HepG2 (cell line): ENCODE results near the gene ST3GAL4. TPM values are rescaled to one million over a fixed set of nuclear protein-coding genes. Genes with fewer than 3 reads are reported as not detected.
A peak's percentile ranks its signal among the peaks of the same experiment; 100 is the strongest.

ENCODE experiments used
- HDAC1 ChIP-seq: sonication (generic); formaldehyde crosslinking; IDR thresholded peaks from 2 replicates; pipeline ENCODE4 v1.5.1; 2020; ENCODE audit warnings: mild to moderate bottlenecking, missing genetic modification reagents
- NFE2L2 ChIP-seq: fragments of 150-350 bp; IDR thresholded peaks from 2 replicates; pipeline ENCODE4 v1.6.1; 2014; ENCODE audit warnings: low read length
- TBP ChIP-seq: sonication (generic); formaldehyde crosslinking; IDR thresholded peaks from 2 replicates; pipeline ENCODE4 v1.5.0; 2020; ENCODE audit warnings: missing genetic modification reagents
- YY1 ChIP-seq: IDR thresholded peaks from 2 replicates; pipeline ENCODE4 v1.6.1; 2011; ENCODE audit warnings: low read length, low read depth, moderate library complexity, mild to moderate bottlenecking; ENCODE audit not compliant: insufficient read depth, insufficient replicate concordance
- ZFY ChIP-seq: sonication (generic); formaldehyde crosslinking; IDR thresholded peaks from 2 replicates; pipeline ENCODE4 v1.4.0; 2020; ENCODE audit warnings: missing genetic modification reagents
- ZNF282 ChIP-seq: fragments of 450-650 bp; IDR thresholded peaks from 2 replicates; pipeline ENCODE4 v1.6.1; 2018; ENCODE audit not compliant: partially characterized antibody
- ZNF33A ChIP-seq: sonication (generic); formaldehyde crosslinking; IDR thresholded peaks from 2 replicates; pipeline ENCODE4 v1.5.1; 2020; ENCODE audit warnings: missing genetic modification reagents, mild to moderate bottlenecking, moderate library complexity, borderline replicate concordance
- ZNF761 ChIP-seq: sonication (generic); formaldehyde crosslinking; conservative IDR thresholded peaks from 2 replicates; pipeline ENCODE4 v1.4.0; 2020; ENCODE audit warnings: mild to moderate bottlenecking, missing genetic modification reagents
- polyA plus RNA-seq, 8 experiments: library from polyadenylated mRNA; depleted of rRNA in 3 of 8; stranded (reverse) in 7 of 8; unstranded in 1 of 8; fragments of >200 nt; fragmentation: Illumina TruSeq in 4 of 8; extraction: Trizol in 4 of 8; gene quantifications; 2 replicates each; pipeline versions ENCODE4 v1.2.1 to v1.2.3, GENCODE V29; 2011 to 2016; ENCODE audit warnings: low read depth in 4 of 8, missing spikeins in 1 of 8, mixed read lengths in 1 of 8; ENCODE audit not compliant: insufficient read depth in 1 of 8
- total RNA-seq, 5 experiments: library from RNA; depleted of rRNA; stranded (reverse); fragments of >200 nt; fragmentation: Illumina TruSeq; extraction: Trizol; gene quantifications; 2 replicates each; pipeline ENCODE4 v1.2.3, GENCODE V29; 2016; ENCODE audit warnings: low read depth in 1 of 5
- TF ChIP-seq, protein P1 (sequence below): sonication (generic); formaldehyde crosslinking; IDR thresholded peaks from 2 replicates; pipeline ENCODE4 v1.4.0; 2020; ENCODE audit warnings: missing genetic modification reagents
- TF ChIP-seq, protein P2 (sequence below): sonication (generic); formaldehyde crosslinking; IDR thresholded peaks from 2 replicates; pipeline ENCODE4 v1.4.0; 2020; ENCODE audit warnings: low read depth, missing genetic modification reagents
- TF ChIP-seq, protein P3 (sequence below): sonication (generic); formaldehyde crosslinking; IDR thresholded peaks from 2 replicates; pipeline ENCODE4 v1.4.0; 2020; ENCODE audit warnings: missing genetic modification reagents
- TF ChIP-seq, protein P4 (sequence below): sonication (generic); formaldehyde crosslinking; IDR thresholded peaks from 2 replicates; pipeline ENCODE4 v1.4.0; 2020; ENCODE audit warnings: missing genetic modification reagents, mild to moderate bottlenecking, borderline replicate concordance
- TF ChIP-seq, protein P5 (sequence below): sonication (generic); formaldehyde crosslinking; conservative IDR thresholded peaks from 2 replicates; pipeline ENCODE4 v1.4.0; 2020; ENCODE audit warnings: missing genetic modification reagents

The ST3GAL4 gene
- total and polyA plus RNA-seq, 2 of the 13 experiments (the other 11 are each of a cell fraction or from before 2014, with no cell fraction given), result 9.1 to 13.3 TPM

DNA sequence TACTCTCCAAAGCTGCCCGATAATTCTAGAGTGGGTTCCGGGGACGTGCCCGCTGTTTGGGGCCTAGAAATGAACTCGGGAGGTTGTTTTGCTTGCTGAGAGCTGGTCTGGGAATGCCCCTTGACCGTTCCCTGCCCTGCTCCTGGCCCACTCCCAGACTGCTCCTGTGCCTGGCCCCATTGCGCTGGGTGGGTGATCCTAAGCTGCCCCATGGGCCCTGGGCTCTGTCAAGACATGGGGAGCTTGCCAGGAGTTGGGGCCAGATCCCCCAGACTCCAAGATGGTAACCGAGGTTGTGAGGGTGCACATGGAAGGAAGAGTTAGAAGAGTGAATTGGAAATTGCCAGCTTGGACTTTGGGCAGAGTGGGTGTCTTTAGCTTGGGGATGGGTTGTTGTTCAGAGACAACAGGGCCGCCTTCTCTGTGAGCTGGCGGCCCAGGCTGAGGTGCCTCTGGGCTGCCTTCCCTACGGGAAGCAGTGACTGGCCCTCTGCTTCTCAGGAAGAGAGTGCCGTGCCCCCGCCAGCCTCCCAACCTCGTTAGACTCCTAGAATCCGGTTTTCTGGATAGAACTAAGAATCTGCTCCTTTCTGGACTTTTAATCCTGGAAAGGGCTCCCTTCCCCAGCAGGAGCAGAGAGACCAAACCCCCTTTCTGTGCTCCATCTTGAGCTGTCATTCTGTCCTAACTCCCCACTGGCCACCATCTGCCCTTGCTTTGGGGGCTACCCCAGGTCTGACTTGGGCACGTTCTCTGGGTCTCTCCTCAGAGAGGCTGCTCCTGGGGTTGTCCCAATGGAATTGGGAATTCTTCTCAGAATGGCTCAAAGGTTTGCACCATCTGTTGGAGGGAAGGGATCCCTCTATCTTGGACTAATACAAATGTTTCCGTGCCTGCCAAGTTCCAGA, 1.8 kb downstream of the ST3GAL4 start (continued):
- TF ChIP-seq, protein P1, sequence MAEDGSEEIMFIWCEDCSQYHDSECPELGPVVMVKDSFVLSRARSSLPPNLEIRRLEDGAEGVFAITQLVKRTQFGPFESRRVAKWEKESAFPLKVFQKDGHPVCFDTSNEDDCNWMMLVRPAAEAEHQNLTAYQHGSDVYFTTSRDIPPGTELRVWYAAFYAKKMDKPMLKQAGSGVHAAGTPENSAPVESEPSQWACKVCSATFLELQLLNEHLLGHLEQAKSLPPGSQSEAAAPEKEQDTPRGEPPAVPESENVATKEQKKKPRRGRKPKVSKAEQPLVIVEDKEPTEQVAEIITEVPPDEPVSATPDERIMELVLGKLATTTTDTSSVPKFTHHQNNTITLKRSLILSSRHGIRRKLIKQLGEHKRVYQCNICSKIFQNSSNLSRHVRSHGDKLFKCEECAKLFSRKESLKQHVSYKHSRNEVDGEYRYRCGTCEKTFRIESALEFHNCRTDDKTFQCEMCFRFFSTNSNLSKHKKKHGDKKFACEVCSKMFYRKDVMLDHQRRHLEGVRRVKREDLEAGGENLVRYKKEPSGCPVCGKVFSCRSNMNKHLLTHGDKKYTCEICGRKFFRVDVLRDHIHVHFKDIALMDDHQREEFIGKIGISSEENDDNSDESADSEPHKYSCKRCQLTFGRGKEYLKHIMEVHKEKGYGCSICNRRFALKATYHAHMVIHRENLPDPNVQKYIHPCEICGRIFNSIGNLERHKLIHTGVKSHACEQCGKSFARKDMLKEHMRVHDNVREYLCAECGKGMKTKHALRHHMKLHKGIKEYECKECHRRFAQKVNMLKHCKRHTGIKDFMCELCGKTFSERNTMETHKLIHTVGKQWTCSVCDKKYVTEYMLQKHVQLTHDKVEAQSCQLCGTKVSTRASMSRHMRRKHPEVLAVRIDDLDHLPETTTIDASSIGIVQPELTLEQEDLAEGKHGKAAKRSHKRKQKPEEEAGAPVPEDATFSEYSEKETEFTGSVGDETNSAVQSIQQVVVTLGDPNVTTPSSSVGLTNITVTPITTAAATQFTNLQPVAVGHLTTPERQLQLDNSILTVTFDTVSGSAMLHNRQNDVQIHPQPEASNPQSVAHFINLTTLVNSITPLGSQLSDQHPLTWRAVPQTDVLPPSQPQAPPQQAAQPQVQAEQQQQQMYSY (CRISPR knock-in tag), result no peak
- no peak for TF ChIP-seq ZNF761 (CRISPR knock-in tag)
- TF ChIP-seq, protein P2, sequence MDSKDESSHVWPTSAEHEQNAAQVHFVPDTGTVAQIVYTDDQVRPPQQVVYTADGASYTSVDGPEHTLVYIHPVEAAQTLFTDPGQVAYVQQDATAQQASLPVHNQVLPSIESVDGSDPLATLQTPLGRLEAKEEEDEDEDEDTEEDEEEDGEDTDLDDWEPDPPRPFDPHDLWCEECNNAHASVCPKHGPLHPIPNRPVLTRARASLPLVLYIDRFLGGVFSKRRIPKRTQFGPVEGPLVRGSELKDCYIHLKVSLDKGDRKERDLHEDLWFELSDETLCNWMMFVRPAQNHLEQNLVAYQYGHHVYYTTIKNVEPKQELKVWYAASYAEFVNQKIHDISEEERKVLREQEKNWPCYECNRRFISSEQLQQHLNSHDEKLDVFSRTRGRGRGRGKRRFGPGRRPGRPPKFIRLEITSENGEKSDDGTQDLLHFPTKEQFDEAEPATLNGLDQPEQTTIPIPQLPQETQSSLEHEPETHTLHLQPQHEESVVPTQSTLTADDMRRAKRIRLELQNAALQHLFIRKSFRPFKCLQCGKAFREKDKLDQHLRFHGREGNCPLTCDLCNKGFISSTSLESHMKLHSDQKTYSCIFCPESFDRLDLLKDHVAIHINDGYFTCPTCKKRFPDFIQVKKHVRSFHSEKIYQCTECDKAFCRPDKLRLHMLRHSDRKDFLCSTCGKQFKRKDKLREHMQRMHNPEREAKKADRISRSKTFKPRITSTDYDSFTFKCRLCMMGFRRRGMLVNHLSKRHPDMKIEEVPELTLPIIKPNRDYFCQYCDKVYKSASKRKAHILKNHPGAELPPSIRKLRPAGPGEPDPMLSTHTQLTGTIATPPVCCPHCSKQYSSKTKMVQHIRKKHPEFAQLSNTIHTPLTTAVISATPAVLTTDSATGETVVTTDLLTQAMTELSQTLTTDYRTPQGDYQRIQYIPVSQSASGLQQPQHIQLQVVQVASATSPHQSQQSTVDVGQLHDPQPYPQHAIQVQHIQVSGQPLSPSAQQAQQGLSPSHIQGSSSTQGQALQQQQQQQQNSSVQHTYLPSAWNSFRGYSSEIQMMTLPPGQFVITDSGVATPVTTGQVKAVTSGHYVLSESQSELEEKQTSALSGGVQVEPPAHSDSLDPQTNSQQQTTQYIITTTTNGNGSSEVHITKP, result no peak
- TF ChIP-seq YY1, result peak; percentile 12
- TF ChIP-seq, protein P3, sequence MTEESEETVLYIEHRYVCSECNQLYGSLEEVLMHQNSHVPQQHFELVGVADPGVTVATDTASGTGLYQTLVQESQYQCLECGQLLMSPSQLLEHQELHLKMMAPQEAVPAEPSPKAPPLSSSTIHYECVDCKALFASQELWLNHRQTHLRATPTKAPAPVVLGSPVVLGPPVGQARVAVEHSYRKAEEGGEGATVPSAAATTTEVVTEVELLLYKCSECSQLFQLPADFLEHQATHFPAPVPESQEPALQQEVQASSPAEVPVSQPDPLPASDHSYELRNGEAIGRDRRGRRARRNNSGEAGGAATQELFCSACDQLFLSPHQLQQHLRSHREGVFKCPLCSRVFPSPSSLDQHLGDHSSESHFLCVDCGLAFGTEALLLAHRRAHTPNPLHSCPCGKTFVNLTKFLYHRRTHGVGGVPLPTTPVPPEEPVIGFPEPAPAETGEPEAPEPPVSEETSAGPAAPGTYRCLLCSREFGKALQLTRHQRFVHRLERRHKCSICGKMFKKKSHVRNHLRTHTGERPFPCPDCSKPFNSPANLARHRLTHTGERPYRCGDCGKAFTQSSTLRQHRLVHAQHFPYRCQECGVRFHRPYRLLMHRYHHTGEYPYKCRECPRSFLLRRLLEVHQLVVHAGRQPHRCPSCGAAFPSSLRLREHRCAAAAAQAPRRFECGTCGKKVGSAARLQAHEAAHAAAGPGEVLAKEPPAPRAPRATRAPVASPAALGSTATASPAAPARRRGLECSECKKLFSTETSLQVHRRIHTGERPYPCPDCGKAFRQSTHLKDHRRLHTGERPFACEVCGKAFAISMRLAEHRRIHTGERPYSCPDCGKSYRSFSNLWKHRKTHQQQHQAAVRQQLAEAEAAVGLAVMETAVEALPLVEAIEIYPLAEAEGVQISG (CRISPR knock-in tag), result 0 out of 2 replicates have a peak, but pooled peaks have one; percentile 15
- 0 out of 2 replicates have a peak, but pooled peaks have one; percentile 44 for TF ChIP-seq ZNF33A (CRISPR knock-in tag)
- TF ChIP-seq, protein P4, sequence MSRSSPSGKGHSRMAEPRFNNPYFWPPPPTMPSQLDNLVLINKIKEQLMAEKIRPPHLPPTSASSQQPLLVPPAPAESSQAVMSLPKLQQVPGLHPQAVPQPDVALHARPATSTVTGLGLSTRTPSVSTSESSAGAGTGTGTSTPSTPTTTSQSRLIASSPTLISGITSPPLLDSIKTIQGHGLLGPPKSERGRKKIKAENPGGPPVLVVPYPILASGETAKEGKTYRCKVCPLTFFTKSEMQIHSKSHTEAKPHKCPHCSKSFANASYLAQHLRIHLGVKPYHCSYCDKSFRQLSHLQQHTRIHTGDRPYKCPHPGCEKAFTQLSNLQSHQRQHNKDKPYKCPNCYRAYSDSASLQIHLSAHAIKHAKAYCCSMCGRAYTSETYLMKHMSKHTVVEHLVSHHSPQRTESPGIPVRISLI (CRISPR knock-in tag), result no peak
- TF ChIP-seq ZNF282, result no peak
- TF ChIP-seq TBP (CRISPR knock-in tag), result no peak
- TF ChIP-seq HDAC1 (CRISPR knock-in tag), result peak; percentile 43; the same call in 1 of the 2 replicates
- TF ChIP-seq, protein P5, sequence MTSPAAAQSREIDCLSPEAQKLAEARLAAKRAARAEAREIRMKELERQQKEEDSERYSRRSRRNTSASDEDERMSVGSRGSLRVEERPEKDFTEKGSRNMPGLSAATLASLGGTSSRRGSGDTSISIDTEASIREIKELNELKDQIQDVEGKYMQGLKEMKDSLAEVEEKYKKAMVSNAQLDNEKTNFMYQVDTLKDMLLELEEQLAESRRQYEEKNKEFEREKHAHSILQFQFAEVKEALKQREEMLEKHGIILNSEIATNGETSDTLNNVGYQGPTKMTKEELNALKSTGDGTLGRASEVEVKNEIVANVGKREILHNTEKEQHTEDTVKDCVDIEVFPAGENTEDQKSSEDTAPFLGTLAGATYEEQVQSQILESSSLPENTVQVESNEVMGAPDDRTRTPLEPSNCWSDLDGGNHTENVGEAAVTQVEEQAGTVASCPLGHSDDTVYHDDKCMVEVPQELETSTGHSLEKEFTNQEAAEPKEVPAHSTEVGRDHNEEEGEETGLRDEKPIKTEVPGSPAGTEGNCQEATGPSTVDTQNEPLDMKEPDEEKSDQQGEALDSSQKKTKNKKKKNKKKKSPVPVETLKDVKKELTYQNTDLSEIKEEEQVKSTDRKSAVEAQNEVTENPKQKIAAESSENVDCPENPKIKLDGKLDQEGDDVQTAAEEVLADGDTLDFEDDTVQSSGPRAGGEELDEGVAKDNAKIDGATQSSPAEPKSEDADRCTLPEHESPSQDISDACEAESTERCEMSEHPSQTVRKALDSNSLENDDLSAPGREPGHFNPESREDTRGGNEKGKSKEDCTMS (CRISPR knock-in tag), result no peak
- no peak for TF ChIP-seq NFE2L2
- peak; percentile 13; the same call in 1 of the 2 replicates for TF ChIP-seq ZFY
